GM12865 (cell line): ENCODE measurements around the gene GFER.

Experiments used
- DNase-seq: peaks from one replicate; pipeline ENCODE4 v3.0.0; 2010; ENCODE audit warnings: low read depth
- H3K4me3 ChIP-seq: 2 replicates; pipeline ENCODE4 v1.5.1; 2011; ENCODE audit warnings: mild to moderate bottlenecking, low read depth, low read length, control low read depth
- CTCF ChIP-seq: IDR thresholded peaks from 2 replicates; pipeline ENCODE4 v1.5.1; 2011; ENCODE audit warnings: low read length, control low read depth, low read depth, inconsistent platforms; ENCODE audit not compliant: insufficient read depth; ENCODE audit errors: missing control alignments

Gene GFER

GRCh38 chr16:2005646-2006045 lies 21.7 kb downstream of the GFER start:
- no peak for TF ChIP-seq CTCF
- no peak for DNase-seq
- no peak overlapping the region for H3K4me3 ChIP-seq

- H3K4me3 ChIP-seq, result no peak overlapping the region
- TF ChIP-seq CTCF, result no peak
- DNase-seq, result no peak
These were observed 22.3 kb downstream of the GFER start for GRCh38 chr16:2006317-2006716.

GRCh38 chr16:2007081-2007836 lies 23.3 kb downstream of the GFER start:
- TF ChIP-seq CTCF, result no peak
- DNase-seq, result no peak
- H3K4me3 ChIP-seq, result peak overlapping the region; percentile 81

GRCh38 chr16:2008009-2008526 lies 24.1 kb downstream of the GFER start:
- DNase-seq, result peak; percentile 56
- peak overlapping the region; percentile 81 for H3K4me3 ChIP-seq
- no peak for TF ChIP-seq CTCF

GRCh38 chr16:2008631-2009163 lies 24.7 kb downstream of the GFER start:
- H3K4me3 ChIP-seq, result peak overlapping the region; percentile 81
- TF ChIP-seq CTCF, result no peak
- DNase-seq, result peak; percentile 47

GRCh38 chr16:2009164-2009711 lies 25.2 kb downstream of the GFER start:
- DNase-seq, result no peak
- TF ChIP-seq CTCF, result no peak
- peak overlapping the region; percentile 81 for H3K4me3 ChIP-seq
